HG02852 (cell line): ENCODE data around the gene CDK19.
"Not testable (repeated sequence)": the region's sequence is repeated elsewhere in the genome, so short reads cannot be mapped to it uniquely, and the experiment has no call there.

Experiments
- ATAC-seq: cut with Tn5 transposase; IDR thresholded peaks from one replicate; pipeline ENCODE4 v1.9.1; 2021; ENCODE audit warnings: mild to moderate bottlenecking, moderate library complexity; ENCODE audit not compliant: unreplicated experiment

CDK19 gene

DNA sequence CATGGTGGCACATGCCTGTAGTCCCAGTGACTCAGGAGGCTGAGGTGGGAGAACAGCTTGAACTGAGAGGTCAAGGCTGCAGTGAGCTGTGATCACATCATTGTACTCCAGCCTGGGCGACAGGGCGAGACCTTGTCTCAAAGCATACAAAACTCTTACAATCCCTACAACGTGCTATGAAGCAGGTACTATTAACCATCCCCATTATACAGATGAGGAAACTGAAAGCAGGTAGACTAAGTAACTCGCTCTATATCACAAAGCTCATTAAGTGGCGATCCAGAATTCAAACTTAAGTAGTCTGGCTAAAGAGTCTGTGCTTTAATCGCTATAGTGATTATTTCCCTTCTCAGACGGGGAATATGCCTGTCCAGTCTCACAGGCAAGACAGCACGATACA is 54.7 kb downstream of the CDK19 start:
- no peak for ATAC-seq

DNA sequence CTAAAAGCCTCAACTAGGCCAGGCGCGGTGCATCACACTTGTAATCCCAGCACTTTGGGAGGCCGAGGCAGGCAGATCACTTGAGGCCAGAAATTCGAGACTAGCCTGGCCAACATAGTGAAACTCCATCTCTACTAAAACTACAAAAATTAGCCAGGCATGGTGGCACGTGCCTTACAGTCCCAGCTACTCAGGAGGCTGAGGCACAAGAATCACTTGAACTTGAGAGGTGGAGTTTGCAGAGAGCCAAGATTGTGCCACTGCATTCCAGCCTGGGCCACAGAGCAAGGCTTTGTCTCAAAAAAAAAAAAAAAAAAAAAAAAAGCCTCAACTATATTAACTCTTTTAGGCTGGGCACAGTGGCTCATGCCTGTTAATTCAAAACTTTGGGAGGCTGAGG is 55.2 kb downstream of the CDK19 start:
- not testable (repeated sequence) for ATAC-seq

DNA sequence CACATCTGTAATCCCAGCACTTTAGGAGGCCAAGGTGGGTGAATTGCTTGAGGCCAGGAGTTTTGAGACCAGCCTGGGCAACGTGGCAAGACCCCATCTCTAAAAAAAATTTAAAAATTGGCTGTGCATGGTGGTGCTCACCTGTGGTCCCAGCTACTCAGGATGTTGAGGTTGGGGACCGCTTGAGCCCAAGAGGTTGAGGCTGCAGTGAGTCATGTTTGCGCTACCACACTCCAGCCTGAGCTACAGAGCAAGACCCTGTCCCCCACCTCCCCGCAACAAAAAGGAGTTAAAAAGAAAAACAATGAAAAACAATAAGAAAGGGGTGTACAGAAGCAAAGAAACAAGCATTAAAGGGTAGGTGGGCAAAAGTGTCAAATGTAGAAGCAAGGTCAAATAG is 57.3 kb downstream of the CDK19 start:
- no peak for ATAC-seq

DNA sequence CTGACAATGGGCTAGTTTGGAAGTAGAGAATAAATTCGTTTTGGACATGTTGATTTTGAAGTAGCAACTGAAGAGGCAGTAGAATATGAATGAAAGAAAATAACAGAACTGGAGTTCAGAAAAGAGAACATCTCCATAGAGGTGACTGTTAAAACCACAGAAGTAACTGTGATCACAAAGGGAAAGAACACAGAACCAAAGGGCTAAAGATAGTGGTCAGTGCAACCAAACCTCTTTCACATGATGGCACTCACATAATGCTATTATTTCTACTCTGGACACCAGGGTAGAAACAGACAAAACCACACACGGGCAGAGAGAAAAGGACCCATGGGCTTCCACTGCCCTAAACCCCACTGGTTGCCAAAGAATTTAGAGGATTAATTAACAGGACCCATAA is 58.5 kb downstream of the CDK19 start:
- ATAC-seq: peak; percentile 66

DNA sequence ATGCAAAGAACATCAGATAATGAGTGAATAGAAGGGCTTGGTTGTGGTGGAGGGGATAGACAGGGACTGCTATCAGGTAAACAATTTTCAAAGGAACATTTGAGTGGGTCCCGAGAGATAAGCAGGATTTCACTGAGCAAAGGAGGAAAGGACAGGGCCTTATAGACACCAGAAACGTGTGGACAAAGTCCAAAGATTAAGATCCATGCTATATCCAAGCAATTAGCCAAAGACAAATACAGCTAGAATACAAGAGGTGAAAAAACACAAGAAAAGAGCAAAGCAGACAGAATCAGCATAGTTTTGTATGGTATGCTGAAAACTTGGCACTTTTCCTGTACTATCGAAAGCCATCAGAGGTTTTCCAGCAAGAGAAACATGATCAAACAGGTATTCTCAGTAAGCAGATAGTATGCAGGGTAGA is 59.8 kb downstream of the CDK19 start:
- ATAC-seq: no peak

DNA sequence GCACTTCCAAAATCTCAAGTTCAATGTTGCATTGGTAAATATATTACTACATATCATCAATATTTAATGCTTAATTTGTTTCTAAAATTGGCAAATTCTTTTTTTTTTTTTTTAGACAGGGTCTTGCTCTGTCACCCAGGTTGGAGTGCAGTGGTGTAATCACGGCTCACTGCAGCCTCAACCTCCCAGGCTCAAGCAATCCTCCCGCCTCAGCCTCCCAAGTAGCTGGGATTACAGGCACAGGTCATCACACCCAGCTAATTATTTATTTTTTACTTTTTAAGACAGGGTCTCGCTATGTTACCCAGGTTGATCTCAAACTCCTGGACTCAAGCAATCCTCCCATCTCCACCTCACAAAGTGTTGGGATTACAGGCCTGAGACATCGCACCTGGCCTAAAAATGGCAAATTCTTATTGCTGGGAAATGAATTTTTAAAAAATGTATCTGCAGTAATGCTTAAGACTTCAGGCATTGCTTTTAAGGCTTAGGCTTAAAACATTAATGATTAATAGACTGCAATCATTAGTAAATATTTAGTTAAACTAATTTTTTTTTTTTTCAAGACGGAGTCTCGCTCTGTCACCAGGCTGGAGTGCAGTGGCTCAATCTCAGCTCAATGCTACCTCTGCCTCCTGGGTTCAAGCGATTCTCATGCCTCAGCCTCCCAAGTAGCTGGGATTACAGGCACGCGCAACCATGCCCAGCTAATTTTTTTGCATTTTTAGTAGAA is 61.2 kb downstream of the CDK19 start:
- not testable (repeated sequence) for ATAC-seq

DNA sequence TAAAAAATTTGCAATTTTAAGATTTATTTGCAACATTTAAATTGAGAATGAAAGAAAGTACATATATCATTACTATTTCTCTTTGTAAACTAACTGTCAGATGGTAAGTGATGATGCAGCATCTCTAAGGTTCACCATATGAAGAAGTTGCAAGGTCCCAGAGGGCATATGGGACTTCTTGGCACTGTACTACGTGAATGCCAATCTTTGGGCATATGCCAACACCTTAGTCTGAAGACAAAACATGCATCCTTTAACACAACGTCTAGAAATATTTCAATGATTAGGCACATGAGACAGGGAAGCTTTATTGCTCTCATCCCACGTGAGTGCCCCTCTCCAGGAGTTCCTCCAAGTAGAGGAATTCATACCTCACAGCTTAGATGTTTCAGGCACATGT is 66.8 kb downstream of the CDK19 start:
- no peak for ATAC-seq

DNA sequence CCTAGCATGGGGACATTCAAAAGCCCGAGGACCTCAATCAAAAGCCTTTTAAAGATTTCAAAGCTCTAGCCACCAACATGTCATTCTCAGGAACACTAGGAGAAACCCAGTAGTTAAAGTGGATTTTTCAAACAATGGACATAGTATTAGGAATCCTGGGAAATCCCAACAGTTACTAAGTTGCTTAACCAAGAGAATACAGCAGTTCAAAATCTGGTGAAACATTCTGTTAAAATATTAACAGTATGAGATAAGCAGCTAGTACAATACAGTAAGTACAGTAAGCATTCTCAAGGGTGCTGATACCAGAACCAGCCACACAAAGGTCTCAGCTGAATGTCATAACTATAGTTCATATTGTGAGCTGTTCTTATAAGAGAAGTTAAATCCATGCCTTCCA is 68.6 kb downstream of the CDK19 start:
- no peak for ATAC-seq

DNA sequence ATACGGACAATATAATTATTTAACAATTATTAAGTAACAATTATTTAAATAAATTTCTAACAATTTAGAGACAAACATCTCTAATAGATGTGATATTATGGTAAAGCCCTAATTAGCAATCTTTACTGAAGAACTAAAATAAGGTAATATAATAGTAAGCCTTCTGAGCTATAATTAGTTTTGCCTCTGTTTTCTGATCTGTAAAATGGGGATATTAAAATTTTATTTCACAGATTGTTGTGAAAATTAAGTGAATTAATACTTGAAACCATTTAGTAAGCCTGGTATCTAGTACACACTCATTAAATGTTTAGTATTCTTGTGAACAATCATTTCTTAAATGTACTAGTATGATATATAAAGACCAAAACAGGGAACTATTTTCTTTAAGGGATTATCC is 70.3 kb downstream of the CDK19 start:
- ATAC-seq: no peak

DNA sequence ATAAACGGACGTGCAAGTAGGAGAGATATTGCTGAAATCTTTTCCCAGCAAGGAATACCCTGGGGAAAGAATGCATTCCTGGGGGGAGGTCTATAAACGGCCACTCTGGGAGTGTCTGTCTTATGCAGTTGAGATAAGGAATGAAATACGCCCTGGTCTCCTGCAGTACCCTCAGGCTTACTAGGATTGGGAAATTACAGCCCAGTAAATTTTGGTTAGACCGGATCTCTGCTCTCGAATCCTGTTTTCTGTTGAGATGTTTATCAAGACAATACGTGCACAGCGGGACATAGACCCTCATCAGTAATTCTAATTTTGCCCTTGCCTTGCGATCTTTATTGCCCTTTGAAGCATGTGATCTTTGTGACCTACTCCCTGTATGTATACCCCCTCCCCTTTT is 72.7 kb downstream of the CDK19 start:
- not testable (repeated sequence) for ATAC-seq

DNA sequence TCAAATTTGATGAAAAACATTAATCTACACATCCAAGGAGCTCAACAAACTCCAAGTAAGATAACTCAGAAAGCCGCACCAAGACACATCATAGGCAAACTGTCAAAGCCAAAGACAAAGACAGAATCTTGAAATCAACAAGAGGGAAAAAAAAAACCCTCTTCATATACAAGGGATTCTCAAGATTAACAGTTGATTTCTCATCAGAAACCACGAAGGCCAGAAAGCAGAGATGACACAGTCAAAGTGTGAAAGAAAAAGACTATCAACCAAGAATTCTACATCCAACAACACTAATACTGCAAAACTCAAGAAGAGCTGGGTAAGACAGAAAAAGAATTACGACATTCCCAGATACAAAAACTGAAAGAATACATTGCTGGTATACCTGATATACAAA is 73.8 kb downstream of the CDK19 start:
- no peak for ATAC-seq

DNA sequence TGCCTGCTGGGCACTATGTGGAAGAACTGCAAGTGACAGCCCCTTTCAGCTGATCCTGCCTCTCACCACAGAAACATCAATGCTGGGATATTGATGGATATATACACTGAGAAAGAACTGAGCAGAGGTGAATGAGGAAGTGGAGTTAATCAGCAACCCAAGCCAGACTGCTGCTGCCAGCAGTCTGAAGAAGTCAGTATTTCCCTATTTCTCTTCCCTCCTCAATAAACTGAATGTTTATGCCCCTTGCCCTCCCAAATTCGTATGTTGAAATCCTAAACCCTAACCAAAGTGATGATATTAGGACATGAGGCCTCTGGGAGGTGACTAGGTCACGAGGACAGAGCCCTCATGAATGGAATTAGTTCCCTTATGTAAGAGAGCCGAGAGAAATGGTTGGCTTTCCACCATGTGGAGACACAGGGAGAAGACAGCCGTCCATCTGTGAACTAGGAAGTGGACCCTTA is 76.3 kb downstream of the CDK19 start:
- ATAC-seq: no peak

DNA sequence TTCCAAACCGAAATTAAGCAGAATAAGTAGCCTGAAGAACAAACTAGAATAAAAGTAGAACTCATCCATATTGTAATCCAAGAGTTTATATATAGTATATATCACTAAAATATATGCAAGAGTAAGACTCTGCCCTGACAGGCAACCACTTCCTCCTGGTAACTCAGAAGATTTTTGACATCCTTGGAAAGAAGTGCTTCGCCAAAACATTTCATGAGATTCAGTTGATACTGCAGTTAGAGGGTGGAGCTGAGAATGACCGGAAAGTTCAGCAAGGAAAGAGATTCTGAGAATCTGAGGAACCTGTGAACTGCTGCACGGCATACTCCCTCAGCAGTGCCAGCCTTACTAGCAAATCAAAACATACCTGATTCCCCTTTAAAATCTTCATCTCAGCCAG is 79.6 kb downstream of the CDK19 start:
- no peak for ATAC-seq

DNA sequence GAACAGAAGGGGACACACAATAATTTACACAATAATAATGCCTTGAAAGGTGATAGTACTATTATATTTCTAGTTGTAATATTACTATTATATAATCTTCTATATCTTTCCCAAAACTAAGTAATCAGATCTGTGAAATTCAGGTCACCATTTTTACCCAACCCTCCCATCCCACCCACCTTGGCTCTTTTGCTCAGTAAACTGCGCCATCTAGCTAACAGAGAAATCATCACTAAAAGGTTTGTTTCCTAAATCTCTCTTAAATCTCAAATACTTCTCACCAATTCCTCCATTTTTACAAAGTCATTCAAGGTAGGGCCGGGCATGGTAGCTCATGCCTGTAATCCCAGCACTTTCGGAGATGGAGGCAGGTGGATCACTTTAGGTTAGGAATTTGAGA is 83.4 kb downstream of the CDK19 start:
- ATAC-seq: no peak

DNA sequence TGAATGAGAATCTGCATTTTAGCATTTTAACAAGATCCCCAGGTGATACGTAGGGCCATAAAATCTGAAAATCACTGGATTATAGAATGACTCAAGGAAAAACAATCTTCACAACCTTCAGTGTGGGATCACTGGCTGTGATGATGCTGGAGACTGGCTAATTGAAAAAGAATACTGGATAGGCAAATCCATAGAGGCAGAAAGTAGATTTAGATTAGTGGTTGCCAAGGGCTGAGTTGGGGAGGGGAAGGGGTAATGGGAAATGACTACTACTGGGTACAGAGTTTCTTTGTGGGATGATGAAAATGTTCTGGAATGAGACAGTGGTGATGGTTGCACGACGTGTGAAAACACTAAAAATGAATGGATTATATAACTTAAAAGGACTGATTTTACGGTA is 84.1 kb downstream of the CDK19 start:
- ATAC-seq: no peak

DNA sequence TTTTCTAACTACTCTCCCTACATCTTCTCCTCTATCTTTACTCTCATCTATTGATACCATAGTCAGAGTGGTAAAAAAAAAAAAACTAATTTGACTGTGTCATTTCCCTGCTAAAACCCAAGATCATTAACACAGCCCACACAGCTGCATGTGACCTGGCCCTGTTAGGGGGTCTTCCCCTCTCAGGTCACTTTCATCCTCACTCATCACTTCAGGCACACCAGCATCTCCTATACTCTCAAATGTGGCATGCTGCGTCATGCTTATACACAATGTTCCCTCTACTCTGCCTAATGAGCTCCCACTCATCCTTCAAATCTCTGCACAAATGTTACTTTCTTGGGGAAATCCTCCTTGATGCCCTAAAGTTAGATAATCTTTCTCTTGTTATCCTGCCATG is 86.8 kb downstream of the CDK19 start:
- ATAC-seq: peak; percentile 77

DNA sequence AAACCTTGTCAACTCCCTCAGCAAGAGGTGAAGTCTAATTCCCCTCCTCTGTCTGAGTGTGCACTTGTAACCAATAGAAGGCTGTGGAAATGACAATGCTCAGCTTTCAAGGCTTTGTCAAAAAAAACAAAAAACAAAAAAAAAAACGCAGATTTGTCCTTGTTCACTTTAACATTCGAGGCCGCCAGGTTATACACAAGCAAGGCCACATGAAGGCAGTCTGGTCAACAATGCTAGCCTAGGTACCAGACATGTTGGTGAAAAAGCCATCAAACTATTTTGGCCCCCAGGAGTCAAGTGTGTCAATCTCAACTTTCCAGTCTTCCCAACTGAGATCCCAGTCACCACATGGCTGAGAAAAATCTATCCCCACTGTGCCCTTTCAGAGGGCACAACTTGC is 92.3 kb downstream of the CDK19 start:
- no peak for ATAC-seq

DNA sequence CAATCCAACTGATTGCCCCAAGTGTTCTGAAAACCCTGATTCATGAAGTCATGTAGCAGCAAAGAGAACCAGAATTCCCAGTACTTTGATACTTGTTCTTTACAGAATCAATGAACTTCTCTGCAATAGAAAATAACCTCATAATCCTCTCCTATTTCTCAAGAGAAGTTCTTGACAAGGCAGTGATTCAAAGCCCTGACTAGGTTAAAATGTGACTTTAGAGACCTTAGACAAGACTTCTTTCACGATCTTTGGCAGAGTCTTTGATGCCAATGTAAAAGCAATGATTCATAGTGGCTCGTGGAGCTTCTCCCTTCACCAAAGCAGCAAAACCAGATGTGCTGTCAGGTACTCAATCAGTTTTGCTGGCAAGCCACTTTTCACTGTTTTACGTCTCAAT is 95.2 kb downstream of the CDK19 start:
- ATAC-seq: no peak

DNA sequence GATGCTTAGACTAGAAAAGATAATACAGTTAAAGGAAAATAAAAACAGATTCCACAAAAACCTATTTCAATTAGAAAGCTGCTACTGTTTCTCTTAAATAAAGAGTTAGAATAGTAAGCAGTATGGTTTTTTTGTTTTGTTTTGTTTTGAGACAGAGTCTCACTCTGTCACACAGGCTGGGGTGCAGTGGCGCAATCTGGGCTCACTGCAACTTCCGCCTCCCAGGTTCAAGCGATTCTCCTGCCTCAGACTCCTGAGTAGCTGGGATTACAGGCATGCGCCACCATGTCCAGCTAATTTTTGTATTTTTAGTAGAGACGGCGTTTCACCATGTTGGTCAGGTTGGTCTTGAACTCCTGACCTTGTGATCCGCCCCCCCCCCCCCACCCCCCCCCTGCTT is 95.7 kb downstream of the CDK19 start:
- not testable (repeated sequence) for ATAC-seq

DNA sequence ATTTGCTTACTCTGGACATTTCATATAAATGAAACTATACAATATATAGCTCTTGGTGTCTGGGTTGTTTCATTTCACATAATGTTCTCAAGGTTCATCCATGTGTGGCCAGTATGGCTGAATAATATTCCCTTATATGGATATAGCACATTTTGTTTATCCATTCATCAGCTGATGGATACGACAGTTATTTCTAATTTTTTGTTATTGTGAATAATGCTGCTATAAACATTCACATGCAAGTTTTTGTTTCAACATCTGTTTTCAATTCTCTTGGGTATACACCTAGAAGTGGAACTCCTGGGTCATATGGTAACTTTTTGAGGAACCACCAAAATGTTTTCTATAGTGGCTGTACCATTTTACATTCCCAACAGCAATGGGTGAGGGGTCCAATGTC is 101.1 kb downstream of the CDK19 start:
- no peak for ATAC-seq

DNA sequence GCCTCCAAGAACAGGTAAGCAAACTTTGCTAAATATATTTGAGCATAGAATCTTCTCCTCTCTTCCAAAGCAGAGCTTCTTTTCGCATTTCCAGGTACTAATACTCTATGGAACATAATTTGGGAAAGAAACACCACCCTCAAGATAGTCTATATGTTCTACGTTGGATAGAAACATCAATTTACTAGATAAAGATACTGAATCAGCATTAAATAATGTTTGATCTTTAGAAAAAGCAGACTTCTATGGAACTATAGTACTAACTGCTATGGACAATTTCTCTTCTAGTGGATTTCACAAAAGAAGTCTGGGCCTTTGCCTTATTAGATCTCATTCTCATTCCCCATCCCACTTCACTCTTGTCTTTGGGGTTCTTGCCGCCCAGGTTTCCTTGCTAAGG is 103.0 kb downstream of the CDK19 start:
- no peak for ATAC-seq

DNA sequence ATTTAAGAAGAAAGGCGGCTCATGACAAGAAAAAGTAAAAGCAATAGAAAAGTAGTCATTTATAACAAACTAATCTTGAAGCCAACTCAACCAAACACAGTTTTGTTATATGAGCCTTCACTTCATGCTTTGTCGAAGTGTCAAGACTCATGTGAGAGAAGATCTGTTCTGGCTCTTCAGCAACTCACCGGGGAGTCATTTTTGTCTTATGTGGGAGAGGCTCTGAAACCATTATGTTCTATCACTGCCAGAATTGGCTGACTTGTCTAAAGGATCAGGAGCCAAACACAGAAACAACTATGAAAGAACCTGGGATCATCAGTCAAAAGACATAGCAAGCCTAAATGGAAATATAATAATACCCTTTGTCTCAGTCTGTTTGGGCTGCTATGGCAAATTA is 105.2 kb downstream of the CDK19 start:
- no peak for ATAC-seq

DNA sequence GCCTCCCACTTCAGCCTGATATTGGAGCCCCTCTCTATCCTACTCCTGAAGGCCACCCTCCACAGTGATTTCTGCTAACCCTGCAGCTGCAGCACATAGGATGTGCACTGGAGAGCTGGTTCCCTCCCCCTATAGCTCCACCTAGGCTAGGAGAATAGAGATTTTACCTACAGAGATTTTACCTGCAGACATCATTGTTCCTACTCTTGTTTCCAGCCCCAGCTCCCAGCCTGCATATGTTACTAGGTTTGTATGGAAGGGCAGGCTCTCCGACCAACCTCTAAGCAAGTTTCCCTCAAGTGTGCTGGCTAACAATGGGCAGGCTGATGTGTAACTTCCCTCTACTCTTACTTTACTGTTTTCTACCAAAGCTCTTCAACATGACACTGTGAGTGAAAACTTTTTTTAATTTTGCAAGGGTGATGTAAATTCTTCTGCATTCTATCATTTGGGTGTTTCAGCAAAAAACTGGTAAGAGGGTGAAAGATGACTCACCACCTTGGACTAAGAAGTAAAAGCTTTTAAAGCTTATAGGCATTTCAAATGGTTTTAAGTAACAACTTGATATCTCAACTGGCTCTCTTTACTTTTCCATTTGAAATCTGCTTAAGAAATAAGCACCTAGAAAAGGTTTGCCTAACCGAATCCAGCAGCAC is 106.8 kb downstream of the CDK19 start:
- no peak for ATAC-seq
